ENCODE data around the gene CCDC117. TPM values are rescaled to one million over a fixed set of nuclear protein-coding genes. Genes with fewer than 3 reads are reported as not detected.

Gene CCDC117
- total RNA-seq, 6 experiments from 2014 or later: 15.3 to 24.4 (median 18.0) TPM

GRCh38 chr22:28795071-28795693 is 22.7 kb downstream of the CCDC117 start:
- H3K36me3 ChIP-seq: peaks cover 13 to 53% (median 34%) of the 10 kb centered on the region in 4 donors
- no peaks in the 10 kb centered on the region for H3K27me3 ChIP-seq
- H3K9me3 ChIP-seq: no peaks in the 10 kb centered on the region
- H3K27ac ChIP-seq: peak overlapping the region in 1 of 3 donors; percentile 99
- no peak for DNase-seq
- intact Hi-C loops (cut with DNase I): no loop called here
- no peak for TF ChIP-seq POLR2A (IDR thresholded peaks at IDR 0.05)
- no peak for TF ChIP-seq CTCF (IDR thresholded peaks at IDR 0.05)
- peak in 2 of 4 donors; percentile 9 to 21 for ATAC-seq
- no peak overlapping the region for H3K4me3 ChIP-seq
- WGBS (ENCODE audit: insufficient coverage, low coverage, low lambda C conversion rate, missing lambda C conversion rate): 36% methylated on average over 6 of the region's 6 CpGs
- H3K4me1 ChIP-seq: peaks cover 0 to 39% (median 4%) of the 10 kb centered on the region in 4 donors

GRCh38 chr22:28795932-28796856 is 23.7 kb downstream of the CCDC117 start:
- peak in 1 of 3 donors; percentile 48 for DNase-seq
- WGBS (ENCODE audit: insufficient coverage, low coverage, low lambda C conversion rate, missing lambda C conversion rate): 41% methylated on average over 2 of the region's 5 CpGs
- H3K27me3 ChIP-seq: no peaks in the 10 kb centered on the region
- peaks cover 0 to 39% (median 4%) of the 10 kb centered on the region in 4 donors for H3K4me1 ChIP-seq
- peak overlapping the region in 2 of 3 donors; percentile 1 to 16 for H3K4me3 ChIP-seq
- H3K9me3 ChIP-seq: no peaks in the 10 kb centered on the region
- TF ChIP-seq POLR2A (IDR thresholded peaks at IDR 0.05) (no peak), CTCF (IDR thresholded peaks at IDR 0.05) (no peak)
- H3K36me3 ChIP-seq: peaks cover 13 to 53% (median 34%) of the 10 kb centered on the region in 4 donors
- H3K27ac ChIP-seq: peak overlapping the region in 1 of 3 donors; percentile 99
- intact Hi-C loops (cut with DNase I): no loop called here
- ATAC-seq: no peak

- Histone ChIP-seq H3K27me3 (no peaks in the 10 kb centered on the region), H3K27ac (peak overlapping the region; percentile 99 to 100 (median 99)), H3K36me3 (peaks cover 13 to 51% (median 33%) of the 10 kb centered on the region in 4 donors), H3K4me3 (peak overlapping the region; percentile 91 to 98 (median 95)), H3K9me3 (no peaks in the 10 kb centered on the region), H3K4me1 (peaks cover 0 to 59% (median 8%) of the 10 kb centered on the region in 4 donors)
- peak in 3 of 4 donors; percentile 8 to 16 (median 12) for ATAC-seq
- intact Hi-C loops (cut with DNase I): no loop called here
- WGBS (ENCODE audit: insufficient coverage, low coverage, low lambda C conversion rate, missing lambda C conversion rate): 0% methylated on average over 7 of the region's 7 CpGs
- no peak for TF ChIP-seq CTCF (IDR thresholded peaks at IDR 0.05)
- peak; percentile 87 for TF ChIP-seq POLR2A (IDR thresholded peaks at IDR 0.05)
- DNase-seq: no peak
Observed at GRCh38 chr22:28798810-28799605, 26.5 kb downstream of the CCDC117 start.

Data from right lobe of liver (tissue), 6 donors.